Calu3 (cell line): ENCODE measurements around the gene AGBL1. TPM values are rescaled to one million over a fixed set of nuclear protein-coding genes. Genes with fewer than 3 reads are reported as not detected.

Experiments
- BruUV-seq: library from RNA; stranded (reverse); fragments of 400-500 nt; replicated peaks from 2 replicates; lab custom pipeline; 2021; lab: Mats Ljungman, UMichigan
- CTCF ChIA-PET: fragments of 300-600 bp; sonication (Branson Sonifier 250); formaldehyde crosslinking; loops from one replicate; lab custom pipeline; 2022; ENCODE audit warnings: antibody characterized with exemption; lab: Charles Lee
- DNase-seq: peaks from one replicate; pipeline ENCODE4 v3.0.0; 2022
- H3K27ac Mint-ChIP-seq: one replicate; pipeline ENCODE4 v1.8.0; 2022; ENCODE audit warnings: mixed read lengths; ENCODE audit not compliant: unreplicated experiment
- H3K27me3 Mint-ChIP-seq: one replicate; pipeline ENCODE4 v1.8.0; 2022; ENCODE audit warnings: mixed read lengths; ENCODE audit not compliant: unreplicated experiment
- H3K36me3 Mint-ChIP-seq: one replicate; pipeline ENCODE4 v1.8.0; 2022; ENCODE audit warnings: mild to moderate bottlenecking, moderate library complexity, mixed read lengths; ENCODE audit not compliant: insufficient read depth, unreplicated experiment
- H3K4me1 Mint-ChIP-seq: one replicate; pipeline ENCODE4 v1.8.0; 2022; ENCODE audit warnings: mild to moderate bottlenecking, low read depth, mixed read lengths; ENCODE audit not compliant: unreplicated experiment
- H3K4me3 Mint-ChIP-seq: one replicate; pipeline ENCODE4 v1.8.0; 2022; ENCODE audit warnings: mild to moderate bottlenecking, low read depth, moderate library complexity, mixed read lengths; ENCODE audit not compliant: unreplicated experiment
- H3K9me3 Mint-ChIP-seq: one replicate; pipeline ENCODE4 v1.8.0; 2022; ENCODE audit warnings: low read depth, mixed read lengths; ENCODE audit not compliant: unreplicated experiment
- intact Hi-C: fragments of 100-400 bp; cut with micrococcal nuclease; formaldehyde crosslinking; loops from one replicate; pipeline ENCODE4 v1.10.0; 2022; ENCODE audit not compliant: unreplicated experiment
- total RNA-seq: library from RNA; stranded (reverse); gene quantifications from 2 replicates; pipeline ENCODE4 v1.2.3, GENCODE V29; 2022
- TF ChIP-seq, protein P1 (sequence below): fragments of 200-600 bp; IDR thresholded peaks from one replicate; pipeline ENCODE4 v1.8.0; 2022; ENCODE audit warnings: antibody characterized with exemption; ENCODE audit not compliant: unreplicated experiment

Gene AGBL1
- total RNA-seq, 1 experiment from 2014 or later, result not detected

DNA sequence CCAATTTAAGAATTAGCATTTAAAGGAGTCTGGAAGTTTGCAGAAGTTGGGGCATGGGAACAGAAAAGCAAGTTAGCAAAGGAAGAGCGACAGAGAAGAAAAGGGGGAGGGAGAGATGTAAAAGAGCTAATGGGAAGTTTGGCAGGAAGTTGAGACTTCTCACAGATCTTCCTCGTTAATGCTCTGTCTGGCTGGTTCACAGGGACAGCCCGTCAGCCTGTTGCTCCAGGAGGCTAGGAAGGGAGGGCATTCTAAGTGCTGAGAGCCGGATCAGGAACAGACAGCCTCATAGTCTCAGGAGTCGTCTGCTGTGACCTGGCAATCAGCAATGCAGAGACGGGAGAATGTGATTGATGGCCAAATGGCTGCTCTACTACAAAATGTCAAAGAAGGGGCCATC lies 150.3 kb downstream of the AGBL1 start:
- Mint-ChIP-seq H3K4me1 (no peaks in the 10 kb centered on the region), H3K36me3 (no peaks in the 10 kb centered on the region), H3K9me3 (no peaks in the 10 kb centered on the region), H3K27ac (no peak overlapping the region), H3K4me3 (no peak overlapping the region), H3K27me3 (peaks cover 18% of the 10 kb centered on the region)
- TF ChIP-seq, protein P1, sequence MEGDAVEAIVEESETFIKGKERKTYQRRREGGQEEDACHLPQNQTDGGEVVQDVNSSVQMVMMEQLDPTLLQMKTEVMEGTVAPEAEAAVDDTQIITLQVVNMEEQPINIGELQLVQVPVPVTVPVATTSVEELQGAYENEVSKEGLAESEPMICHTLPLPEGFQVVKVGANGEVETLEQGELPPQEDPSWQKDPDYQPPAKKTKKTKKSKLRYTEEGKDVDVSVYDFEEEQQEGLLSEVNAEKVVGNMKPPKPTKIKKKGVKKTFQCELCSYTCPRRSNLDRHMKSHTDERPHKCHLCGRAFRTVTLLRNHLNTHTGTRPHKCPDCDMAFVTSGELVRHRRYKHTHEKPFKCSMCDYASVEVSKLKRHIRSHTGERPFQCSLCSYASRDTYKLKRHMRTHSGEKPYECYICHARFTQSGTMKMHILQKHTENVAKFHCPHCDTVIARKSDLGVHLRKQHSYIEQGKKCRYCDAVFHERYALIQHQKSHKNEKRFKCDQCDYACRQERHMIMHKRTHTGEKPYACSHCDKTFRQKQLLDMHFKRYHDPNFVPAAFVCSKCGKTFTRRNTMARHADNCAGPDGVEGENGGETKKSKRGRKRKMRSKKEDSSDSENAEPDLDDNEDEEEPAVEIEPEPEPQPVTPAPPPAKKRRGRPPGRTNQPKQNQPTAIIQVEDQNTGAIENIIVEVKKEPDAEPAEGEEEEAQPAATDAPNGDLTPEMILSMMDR, result no peak
- CTCF ChIA-PET, result no interaction called here
- no peak for DNase-seq
- BruUV-seq, result no TSS peak
- intact Hi-C loops, result loop anchor here (5.0 kb wide), 1 partner anchor 512 kb away; no protein-coding TSS in a partner anchor

DNA sequence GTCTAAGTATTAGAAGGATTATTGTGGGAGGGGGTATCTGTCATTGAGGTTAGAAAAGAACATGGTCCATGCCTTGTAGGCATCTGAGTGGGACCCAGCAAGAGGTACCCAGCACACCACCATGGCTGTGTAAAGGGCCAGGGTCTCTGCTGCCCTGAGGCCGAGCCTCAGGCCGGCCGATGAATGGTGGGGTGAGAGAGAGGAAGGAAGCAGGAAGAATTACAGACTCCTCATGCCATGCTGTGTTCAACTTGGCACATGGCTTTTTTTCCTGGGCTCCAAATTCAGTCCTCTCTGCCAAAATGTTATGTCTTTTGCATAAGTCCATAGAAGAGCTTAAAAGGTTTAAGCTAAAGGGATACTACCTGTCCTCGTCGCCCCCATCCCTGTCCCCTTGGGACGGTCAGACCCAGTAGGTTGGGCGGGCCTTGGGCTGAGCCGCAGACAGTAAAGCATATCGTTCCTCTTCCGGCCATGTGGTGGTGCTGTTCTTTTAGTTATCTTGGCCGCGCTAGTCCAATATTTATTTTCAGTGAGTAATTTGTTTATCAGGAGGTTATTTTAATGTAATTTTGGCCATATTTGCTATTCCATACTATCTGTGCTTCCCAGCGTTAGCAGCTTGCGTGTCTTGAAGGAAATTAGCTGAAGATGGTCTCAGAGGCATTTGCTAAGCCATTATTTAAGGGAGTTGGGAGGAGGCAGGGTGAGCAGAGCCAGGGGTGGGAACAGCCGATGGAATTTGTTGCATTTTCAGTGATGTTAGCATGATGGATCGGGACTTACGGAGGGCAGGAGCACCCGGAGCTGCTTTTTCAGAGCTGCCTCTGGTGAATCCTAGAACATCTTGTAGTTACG lies 152.4 kb downstream of the AGBL1 start:
- Mint-ChIP-seq H3K4me1 (no peaks in the 10 kb centered on the region), H3K27ac (no peak overlapping the region), H3K36me3 (no peaks in the 10 kb centered on the region), H3K4me3 (no peak overlapping the region), H3K27me3 (peaks cover 33% of the 10 kb centered on the region), H3K9me3 (no peaks in the 10 kb centered on the region)
- TF ChIP-seq, protein P1, result peak; percentile 13
- CTCF ChIA-PET, result no interaction called here
- no TSS peak for BruUV-seq
- peak; percentile 25 for DNase-seq
- intact Hi-C loops, result loop anchor here (5.0 kb wide), 1 partner anchor 510 kb away; no protein-coding TSS in a partner anchor

DNA sequence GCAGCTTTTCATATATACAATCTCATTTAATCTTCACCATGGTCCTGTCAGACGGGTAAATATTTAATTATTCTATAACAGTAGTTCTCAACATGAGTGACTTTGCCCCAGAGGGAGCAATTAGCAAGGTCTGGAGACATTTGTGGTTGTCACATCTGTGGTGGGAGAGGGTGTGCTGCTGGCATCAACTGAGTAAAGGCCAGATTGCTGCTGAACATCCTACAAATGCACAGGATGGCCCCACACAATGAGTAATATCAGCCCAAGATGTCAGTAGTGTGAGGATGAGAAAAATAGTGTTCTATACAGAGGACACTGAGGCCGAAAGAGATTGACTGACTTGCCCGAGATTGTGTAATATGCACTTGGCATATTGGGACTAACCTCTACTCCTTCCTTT lies 156.0 kb downstream of the AGBL1 start:
- no peaks in the 10 kb centered on the region for H3K9me3 Mint-ChIP-seq
- TF ChIP-seq, protein P1, result no peak

DNA sequence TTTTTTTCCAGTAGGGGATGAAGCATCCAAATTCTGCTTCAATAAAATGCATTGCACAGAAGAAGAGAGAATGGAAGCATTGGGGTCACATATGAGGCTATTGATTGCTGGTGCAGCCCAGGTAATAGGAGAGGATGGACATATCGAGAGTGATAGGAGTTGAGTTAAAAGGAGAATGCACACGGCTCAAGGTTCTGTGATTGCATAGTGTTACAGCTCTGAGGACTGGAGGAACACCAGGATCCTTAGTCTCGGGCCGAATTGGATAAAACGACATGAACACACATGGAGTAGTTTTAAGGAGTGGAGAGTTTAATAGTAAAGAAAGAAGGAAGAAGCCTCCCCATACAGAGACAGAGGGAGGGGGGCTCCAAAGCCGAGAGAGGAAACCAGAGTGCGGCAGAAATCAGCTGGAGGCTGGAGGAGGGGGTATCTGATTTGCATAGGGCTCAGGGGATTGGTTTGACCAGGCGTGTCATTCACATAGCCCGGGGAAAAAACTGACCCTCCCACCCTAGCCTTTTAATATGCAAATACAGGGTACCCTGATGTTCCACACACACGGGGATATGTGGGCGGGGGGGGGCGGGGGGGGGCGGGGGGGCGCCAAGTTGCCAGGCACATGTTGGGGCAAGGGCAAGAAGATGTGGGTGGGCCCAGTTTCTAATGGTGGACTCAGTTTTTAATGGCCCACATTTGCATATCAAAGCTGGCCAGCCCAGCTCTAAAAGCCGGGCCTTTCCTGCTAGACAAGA lies 156.9 kb downstream of the AGBL1 start:
- Mint-ChIP-seq H3K4me1 (no peaks in the 10 kb centered on the region), H3K27ac (no peak overlapping the region), H3K4me3 (no peak overlapping the region), H3K9me3 (peaks cover 3% of the 10 kb centered on the region), H3K27me3 (peaks cover 43% of the 10 kb centered on the region), H3K36me3 (no peaks in the 10 kb centered on the region)
- CTCF ChIA-PET, result no interaction called here
- no peak for DNase-seq
- intact Hi-C loops, result no loop called here
- TF ChIP-seq, protein P1, result no peak
- BruUV-seq, result no TSS peak

More for the DNA sequence above, 156.0 kb downstream of the AGBL1 start:
- no peak overlapping the region for H3K4me3 Mint-ChIP-seq
- H3K27ac Mint-ChIP-seq, result no peak overlapping the region
- CTCF ChIA-PET, result no interaction called here
- intact Hi-C loops, result no loop called here
- no peaks in the 10 kb centered on the region for H3K4me1 Mint-ChIP-seq
- no TSS peak for BruUV-seq
- no peaks in the 10 kb centered on the region for H3K36me3 Mint-ChIP-seq
- H3K27me3 Mint-ChIP-seq, result peaks cover 35% of the 10 kb centered on the region
- no peak for DNase-seq
